HG03066 (cell line): ENCODE data around the gene TEDDM1.
"Not testable (repeated sequence)": the region's sequence is repeated elsewhere in the genome, so short reads cannot be mapped to it uniquely, and the experiment has no call there.

ENCODE experiments used
- ATAC-seq: cut with Tn5 transposase; IDR thresholded peaks from one replicate; pipeline ENCODE4 v1.9.1; 2021; ENCODE audit warnings: low read depth; ENCODE audit not compliant: unreplicated experiment

Gene TEDDM1, protein sequence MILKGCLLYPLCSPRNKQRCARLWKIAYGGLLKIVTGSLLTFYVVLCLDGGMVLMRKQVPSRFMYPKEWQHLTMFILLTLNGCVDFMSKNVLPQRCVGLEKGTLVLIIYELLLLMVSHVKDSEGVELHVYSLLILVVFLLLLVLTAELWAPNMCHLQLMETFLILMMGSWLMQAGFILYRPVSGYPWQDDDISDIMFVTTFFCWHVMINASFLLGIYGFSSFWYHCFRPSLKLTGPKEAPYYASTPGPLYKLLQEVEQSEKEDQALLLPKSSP

DNA sequence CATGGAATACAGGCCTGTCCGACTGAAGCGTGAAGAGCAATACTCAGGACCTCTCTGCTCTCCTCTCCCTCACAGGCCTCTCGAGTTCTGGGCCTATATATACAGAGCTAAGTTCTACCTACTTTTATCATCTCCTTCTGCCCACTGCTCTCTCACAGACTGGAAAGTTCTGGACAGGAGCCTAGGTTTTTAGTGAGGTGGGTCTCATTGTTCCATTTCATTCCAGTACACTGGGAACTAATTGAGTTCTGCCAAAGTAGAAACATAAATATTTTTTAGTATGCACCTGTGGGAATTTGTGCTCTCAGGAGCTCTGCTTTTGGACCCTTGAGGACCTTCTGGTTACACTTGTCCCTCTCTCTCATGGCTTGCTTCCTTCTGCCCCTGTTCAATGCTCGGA is at the start of gene TEDDM1:
TEDDM1 (minus strand) TSS at position 101 of the 400 bp plus-strand sequence. CDS start 182 bp downstream, outside the sequence.
- no peak for ATAC-seq

DNA sequence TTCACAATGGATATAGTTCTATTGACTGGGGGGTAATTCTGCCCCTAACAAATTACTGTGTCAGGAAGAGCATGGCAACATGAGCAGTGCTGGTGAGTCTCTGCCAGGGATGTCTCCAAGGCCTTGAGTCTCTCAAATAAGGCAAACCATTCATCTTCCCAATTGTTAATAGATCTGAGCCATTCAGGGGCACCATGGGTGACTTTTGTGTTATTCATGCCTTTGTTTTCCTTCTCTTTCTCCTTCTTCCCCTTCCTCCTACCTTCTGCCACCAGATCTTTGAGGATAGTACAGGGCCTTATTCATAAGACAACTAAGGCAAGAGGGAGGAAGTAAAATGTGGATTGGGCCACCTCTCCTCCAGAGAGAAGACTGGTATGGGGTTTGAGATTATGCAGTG is 49.6 kb upstream of the TEDDM1 start, which contains the start of gene RGSL1:
RGSL1 (plus strand) TSS at position 60 of the 400 bp plus-strand sequence; CDS start at position 80, 20 bp downstream.
- no peak for ATAC-seq

DNA sequence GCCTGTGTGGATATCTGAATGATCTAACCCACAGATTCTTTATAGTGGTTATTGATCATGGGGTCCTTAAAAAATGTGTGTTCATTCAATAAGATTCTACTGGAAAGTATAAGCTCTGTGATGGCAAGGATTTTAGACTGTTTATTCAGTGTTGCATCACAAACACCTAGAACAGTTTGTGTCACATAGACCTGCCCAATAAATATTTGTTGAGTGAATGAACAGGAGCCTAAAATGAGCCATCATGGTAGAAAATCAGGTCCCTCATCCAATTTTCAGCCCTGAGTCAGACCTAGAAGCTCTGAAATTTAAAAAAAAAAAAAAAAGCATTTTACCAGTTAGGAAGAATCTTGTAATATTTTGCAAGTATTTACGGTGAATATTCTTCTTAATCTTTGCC is 47.2 kb upstream of the TEDDM1 start:
- no peak for ATAC-seq

DNA sequence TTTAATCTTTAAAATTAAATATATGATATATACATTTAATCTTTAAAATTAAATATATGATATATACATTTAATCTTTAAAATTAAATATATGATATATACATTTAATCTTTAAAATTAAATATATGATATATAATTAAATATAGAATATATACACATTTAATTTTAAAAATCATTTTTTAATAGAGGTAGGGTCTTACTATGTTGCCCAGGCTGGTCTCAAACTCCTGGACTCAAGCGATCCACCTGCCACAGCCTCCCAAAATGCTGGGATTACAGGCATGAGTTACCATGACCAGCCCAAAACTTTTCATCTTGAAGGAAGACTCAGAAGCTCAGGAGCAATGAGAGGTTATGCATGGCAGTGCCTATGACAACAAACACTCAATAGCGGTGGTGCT is 46.7 kb upstream of the TEDDM1 start:
- not testable (repeated sequence) for ATAC-seq

DNA sequence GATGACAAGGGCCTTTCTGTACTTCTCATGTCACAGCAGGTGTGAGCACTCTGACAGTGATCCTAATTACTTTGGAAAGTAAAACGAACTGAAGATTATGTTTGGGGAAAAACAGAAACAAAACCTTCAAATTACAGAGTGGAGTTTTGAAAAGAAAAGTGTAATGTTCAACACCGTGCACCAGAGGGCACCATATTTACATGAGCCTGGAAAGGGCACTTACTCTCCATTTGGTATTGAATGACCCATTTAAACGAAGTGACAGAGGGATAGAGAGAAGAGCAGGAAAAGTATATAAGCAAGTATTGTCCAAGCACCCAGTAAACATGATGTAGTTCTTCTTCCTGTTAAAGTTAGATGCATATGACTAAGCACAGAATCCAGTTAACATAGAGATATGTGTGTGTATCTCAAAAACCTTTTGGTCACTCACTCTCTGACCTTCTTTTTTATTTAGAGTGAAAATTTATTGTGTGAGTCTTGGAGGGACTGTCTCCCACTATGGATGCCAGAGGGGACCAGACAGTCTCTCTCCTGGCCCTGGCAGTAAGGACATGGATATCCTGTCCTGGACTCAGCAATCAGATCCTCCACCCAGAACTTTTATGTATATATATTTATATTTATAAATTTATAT is 45.7 kb upstream of the TEDDM1 start:
- ATAC-seq: no peak

DNA sequence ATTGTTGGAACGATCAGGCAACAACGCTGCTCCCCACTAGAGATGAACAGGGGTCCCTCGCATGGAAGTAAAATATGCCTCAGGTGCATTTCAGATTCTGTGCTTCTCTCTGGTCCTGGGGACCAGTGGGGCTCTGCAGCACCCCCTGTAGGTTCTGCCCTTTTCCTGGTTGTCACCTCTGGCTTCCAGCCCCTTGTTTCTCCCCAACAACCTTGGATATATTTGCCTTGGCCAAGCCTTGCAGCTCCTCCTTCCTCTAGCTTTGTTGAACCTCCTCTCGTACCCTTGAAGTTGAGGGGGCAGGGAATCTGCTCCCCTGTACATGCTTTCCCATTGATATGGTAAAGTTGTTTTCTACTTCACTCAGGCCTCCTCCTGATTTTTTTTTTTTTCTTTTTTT is 44.0 kb upstream of the TEDDM1 start:
- ATAC-seq: no peak

DNA sequence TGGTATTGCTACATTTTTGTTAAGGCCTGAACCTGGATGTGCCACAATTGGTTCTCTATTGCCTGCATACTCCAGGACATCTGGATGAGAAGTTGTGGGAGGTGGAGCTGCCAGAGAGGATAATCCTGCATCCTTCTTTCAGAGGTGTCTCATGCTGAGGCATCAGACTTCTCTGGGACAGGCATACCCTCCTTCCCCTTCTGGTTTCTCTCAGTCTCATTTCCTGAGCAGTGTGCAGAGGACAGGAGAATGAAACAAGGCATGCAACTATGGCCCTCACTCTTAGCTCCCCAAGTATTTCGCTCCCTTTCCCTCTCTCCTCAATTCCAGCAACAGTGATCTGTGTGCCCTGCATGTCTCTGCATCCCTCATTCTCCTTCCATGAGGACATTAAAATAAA is 41.9 kb upstream of the TEDDM1 start:
- no peak for ATAC-seq

DNA sequence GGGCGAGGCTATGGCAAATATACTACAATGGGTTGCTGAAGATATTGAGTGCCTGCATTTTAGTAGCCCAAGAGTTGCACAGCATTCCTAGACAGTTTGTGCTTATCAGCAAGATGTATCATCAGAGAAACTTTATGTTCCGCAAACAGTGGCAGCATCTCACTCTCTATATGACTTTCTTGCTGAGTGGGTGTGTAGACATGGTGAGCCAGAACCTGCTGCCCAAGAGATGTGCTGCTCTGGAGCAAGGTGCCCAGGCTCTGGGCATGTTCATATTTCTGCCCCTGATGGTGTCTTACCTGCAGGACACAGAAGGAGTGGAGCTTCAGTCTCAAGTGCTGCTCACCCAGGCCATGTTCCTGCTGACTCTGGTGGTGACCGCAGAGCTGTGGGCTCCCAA is 41.3 kb upstream of the TEDDM1 start:
- no peak for ATAC-seq

DNA sequence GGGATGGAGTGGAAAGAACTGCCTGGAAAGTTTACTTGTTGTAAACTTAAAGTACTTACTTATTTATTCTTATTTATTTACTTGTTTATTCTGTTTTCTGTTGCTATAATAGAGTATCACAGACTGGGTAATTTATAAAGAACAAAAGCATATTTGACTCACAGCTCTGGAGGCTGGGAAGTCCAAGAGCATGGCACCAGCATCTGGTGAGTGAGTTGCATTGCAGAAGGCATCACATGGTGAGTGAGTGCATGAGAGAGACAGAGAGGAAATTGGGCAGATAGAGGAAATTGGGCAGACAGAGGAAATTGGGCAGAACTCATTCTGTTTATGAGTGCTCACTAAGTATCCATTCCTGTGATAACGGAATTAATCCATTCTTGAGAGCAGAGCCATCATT is 37.9 kb upstream of the TEDDM1 start:
- ATAC-seq: no peak

DNA sequence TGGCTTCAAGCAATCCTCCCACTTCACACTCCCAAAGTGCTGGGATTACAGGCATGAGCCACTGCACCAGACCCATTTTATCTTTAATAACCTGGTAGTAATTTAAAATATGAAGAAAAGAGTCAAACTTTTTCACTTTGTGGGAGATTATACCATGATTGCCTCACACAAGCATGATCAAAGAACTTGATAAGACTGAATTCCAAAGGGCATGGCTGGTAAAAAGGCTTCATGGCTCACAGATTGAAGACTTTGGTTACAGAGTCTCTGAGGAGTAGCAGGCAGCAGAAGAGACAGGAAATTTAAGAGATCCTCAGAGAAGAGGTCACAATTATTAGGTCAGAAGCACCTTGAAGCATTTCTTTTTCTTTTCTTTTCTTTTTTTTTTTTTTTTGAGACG is 33.1 kb upstream of the TEDDM1 start:
- no peak for ATAC-seq

DNA sequence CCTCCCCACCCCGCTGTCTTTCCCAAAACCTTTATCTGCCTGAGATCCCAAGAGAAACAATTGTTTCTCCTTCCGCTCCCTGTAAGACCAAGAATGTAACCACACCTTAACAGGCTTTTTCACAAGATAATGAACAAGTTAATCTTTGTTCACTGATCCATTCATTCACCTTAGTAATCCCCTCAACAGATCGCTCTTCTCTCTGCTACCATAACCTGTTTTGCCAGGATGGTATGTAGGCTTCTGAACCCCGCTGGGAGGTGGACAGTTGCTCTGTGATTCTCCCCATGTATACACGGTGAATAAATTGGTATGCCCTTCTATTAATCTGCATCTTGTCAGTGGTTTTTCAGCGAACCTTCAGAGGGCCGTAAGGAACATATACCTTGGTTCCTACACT is 30.8 kb upstream of the TEDDM1 start:
- no peak for ATAC-seq

DNA sequence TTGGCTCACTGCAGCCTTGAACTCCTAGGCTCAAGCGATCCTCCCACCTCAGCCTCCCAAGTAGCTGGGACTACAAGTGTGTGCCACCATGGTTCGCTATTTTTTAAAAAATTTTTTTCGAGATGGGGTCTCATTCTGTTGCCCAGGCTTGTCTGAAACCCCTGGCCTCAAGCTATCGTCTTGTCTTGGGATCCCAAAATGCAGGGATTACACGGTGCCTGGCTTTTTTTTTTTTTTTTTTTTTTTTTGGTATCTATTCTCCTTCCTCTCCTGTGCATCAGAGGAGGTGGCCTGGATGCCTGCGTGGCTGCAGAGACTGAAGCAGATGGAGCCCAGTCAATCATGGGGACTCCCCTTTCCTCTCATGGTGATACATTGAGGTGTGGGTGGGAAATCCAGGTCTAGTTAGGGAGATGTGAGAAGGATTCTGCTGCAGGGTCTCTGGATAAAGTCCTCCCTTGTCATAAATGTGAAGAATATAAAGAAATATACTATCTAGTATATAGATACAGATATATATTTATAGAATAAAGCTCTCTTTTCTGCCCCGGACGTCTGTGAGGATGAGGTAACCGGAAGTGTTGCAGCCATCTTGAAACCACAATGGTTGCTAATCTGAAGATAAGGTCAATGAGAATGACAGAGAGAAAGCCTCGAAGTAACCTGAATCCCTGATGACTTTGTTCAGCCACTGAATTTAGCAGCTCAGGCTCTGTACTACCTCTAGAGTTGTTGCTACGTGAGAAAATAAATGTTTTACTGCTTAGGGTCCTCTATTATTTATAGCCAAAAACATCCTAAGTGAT is 30.0 kb upstream of the TEDDM1 start:
- ATAC-seq: peak; percentile 32

DNA sequence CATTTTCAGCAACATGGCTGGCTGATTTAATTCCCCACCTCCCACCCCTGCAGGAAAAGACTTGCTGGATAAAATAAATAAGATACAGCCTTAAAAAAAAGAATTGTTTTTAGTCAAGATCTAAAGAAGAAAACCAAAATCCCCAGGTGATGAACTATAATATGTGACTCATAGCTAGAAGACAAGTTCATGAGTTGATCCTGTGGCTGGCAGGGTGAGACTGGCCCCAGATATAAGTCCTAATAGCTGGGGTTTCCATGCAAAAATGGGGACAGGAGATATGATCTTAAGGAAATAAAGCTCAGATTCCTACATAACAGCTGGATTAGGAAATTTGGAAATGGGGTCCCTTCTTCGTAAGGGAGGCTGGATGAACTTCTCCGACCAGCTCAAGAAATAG is 27.6 kb upstream of the TEDDM1 start:
- no peak for ATAC-seq

DNA sequence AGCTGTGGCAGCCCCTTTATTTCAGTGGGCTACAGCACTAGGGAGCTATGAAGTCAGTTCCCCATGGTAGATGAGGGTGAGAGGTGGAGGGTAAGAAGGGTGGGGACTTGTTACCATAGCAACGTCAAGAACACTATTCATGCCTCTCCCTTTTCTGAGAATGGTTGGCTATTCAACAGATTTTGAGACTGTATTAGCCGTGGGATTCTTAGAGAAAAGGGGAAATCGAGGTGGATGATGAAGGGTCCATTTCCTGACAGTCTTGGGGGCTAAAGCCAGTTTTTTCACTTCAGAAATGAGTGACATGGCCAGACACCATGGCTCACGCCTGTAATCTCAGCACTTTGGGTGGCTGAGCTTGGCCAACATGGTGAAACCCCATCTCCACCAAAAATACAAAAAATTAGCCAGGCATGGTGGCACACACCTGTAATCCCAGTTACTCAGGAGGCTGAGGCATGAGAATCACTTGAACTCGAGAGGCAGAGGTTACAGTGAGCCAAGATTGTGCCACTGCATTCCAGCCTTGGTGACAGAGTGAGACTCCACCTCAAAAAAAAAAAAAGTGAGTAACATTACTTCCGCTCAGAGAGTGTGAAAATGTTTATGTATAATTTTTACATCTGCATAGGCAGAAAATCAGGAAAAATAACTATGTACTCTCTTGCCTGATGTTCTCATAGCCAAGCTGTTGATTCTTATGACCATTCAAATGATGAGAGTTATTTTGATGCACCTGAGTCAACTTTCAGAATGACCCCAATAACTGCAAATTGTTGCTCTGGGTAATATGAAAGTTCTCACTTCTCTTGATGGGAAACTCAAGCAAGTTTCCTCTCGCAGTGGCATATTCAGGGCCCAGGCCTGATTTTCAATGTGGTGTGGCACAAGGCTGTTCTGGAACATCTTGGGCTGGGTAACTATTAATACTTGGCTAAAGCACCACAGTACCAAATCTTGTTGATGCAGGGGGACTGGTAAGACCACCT is 26.3 kb upstream of the TEDDM1 start:
- ATAC-seq: peak; percentile 76

DNA sequence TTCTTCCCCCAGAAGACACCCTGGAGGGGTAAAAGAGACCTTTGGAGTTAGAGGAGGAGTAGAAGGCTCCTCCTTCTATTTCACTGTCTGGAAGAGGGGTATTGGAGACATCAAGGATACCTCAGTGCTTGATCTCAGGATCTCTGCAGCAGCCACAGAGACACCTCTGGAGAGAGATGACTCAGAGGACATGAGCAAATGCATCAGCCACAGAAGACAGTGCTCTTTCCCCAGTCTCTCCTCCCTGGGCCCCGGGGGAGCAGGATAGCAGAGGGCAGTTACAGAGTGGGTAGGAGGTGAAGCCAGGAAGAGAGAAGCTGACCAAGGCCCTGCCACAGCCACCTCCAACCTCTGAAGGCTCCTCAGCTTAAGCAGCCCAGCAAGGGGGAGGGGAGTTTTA is 15.3 kb upstream of the TEDDM1 start:
- ATAC-seq: no peak

DNA sequence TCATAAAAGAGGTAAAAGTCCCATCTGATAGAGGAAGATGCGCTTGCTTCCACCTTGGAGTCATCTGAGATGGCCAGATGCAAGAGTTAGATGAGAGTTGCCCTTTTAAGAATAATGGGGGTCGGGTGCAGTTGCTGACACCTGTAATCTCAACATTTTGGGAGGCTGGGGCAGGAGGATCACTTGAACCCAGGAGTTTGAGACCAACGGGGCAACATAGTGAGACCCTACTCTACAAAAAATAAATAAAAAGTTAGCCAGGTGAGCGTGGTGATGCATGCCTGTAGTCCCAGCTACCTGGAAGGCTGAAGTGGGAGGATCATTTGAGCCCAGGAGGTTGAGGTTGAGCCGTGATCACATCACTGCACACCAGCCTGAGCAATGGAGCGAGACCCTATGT is 13.5 kb upstream of the TEDDM1 start:
- ATAC-seq: no peak

DNA sequence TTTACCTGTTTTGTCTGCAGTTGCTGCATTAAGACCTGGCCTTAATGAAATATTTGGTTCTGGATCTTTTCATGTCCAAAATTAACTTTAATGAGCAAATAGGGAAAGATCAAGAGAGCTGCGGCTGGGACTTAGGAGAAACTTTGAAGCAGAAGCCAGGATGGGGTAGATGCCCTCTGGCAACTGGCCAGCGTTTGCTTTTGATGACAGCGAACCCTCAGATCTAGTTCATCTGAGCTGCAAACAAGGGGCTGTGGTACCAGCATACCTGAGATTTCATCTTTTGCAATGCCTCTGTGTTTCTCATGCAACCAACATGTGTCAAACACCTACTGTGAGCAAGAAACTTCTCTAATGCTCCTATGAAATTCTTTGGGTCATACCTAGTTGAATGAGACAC is 13.0 kb upstream of the TEDDM1 start:
- ATAC-seq: no peak

DNA sequence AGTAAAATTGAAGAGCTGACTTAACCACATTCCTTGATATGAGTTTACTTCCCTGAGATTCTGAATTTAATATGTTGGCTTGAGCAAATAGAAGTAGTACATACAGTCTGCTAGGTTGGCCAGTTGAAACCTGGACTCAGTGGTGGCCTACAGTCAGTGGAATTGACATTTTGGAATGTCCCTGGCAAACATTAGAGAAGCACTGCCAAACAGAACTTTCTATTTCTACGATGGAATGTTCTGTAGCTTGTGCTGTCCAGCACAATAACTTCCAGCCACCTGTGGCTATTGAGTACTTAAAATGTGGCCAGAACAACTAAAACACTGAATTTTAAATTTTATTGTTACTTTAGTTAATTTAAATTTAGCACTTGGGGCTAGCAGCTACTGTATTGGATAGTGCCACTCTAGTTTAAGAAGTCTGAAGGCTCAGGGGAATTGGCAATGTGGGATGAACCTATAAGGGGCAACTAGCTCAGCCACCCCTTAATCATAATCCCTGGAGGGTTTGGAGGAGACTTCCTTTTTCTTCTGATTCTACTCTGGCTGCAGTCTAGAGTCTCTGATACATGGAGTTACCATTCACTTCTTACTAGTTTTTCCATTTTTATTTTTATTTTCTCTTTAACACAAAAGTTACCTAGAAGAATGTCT is 10.3 kb upstream of the TEDDM1 start:
- no peak for ATAC-seq

DNA sequence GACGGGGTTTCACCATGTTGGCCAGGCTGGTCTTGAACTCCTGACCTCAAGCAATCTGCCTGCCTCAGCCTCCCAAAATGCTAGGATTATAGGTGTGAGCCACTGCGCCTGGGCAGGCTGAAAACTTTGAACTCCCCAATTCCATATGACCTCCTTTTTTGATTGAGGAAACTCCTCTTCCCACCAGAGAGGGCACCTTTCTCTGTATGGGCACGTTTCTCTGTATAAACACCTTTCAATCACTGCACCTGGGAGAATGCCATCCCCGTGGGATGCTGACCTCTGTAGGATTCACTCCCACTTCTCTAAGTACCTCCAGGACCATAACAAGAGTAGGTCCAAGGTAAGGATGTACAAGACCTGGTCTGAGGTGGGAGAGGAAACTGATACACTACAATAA is 9.7 kb upstream of the TEDDM1 start:
- no peak for ATAC-seq
